GM21360 (cell line): ENCODE data around the gene ITGA7.

Experiments
- ATAC-seq: cut with Tn5 transposase; IDR thresholded peaks from one replicate; pipeline ENCODE4 v1.9.1; 2021; ENCODE audit warnings: mild to moderate bottlenecking, moderate library complexity; ENCODE audit not compliant: unreplicated experiment

ITGA7 gene

GRCh38 chr12:55683676-55684075 lies 24.0 kb downstream of the ITGA7 start:
- ATAC-seq, result no peak

GRCh38 chr12:55682087-55682796 lies 25.5 kb downstream of the ITGA7 start:
- ATAC-seq, result no peak

- ATAC-seq, result no peak
Measured at GRCh38 chr12:55681142-55682077, 26.3 kb downstream of the ITGA7 start.

- no peak for ATAC-seq
Measured at GRCh38 chr12:55679691-55680090, 28.0 kb downstream of the ITGA7 start.

- no peak for ATAC-seq
Measured at GRCh38 chr12:55676707-55677106, 31.0 kb downstream of the ITGA7 start.

GRCh38 chr12:55675666-55676065 lies 32.0 kb downstream of the ITGA7 start:
- no peak for ATAC-seq

GRCh38 chr12:55673638-55674037 lies 34.1 kb downstream of the ITGA7 start:
- peak; percentile 99 for ATAC-seq

- ATAC-seq, result no peak
Measured at GRCh38 chr12:55671746-55672145, 36.0 kb downstream of the ITGA7 start.

- ATAC-seq, result no peak
Measured at GRCh38 chr12:55670276-55670675, 37.4 kb downstream of the ITGA7 start.

- no peak for ATAC-seq
Measured at GRCh38 chr12:55666508-55666907, 41.2 kb downstream of the ITGA7 start.

- no peak for ATAC-seq
Measured at GRCh38 chr12:55664826-55665225, 42.9 kb downstream of the ITGA7 start.

- no peak for ATAC-seq
Measured at GRCh38 chr12:55663391-55663790, 44.3 kb downstream of the ITGA7 start.

- no peak for ATAC-seq
Measured at GRCh38 chr12:55659486-55660385, 48.0 kb downstream of the ITGA7 start.

- no peak for ATAC-seq
Measured at GRCh38 chr12:55658635-55659391, 48.9 kb downstream of the ITGA7 start.

GRCh38 chr12:55658212-55658611 lies 49.5 kb downstream of the ITGA7 start:
- no peak for ATAC-seq

GRCh38 chr12:55657212-55657611 lies 50.5 kb downstream of the ITGA7 start:
- no peak for ATAC-seq

- ATAC-seq, result no peak
Measured at GRCh38 chr12:55654511-55655214, 53.0 kb downstream of the ITGA7 start.

- no peak for ATAC-seq
Measured at GRCh38 chr12:55653031-55653430, 54.7 kb downstream of the ITGA7 start.

- ATAC-seq, result no peak
Measured at GRCh38 chr12:55652352-55652751, 55.4 kb downstream of the ITGA7 start.

- no peak for ATAC-seq
Measured at GRCh38 chr12:55651299-55651683, 56.4 kb downstream of the ITGA7 start.
